GM18873 (cell line): Measurements from ENCODE around the gene SNX30.

Experiments
- ATAC-seq: cut with Tn5 transposase; IDR thresholded peaks from one replicate; pipeline ENCODE4 v1.9.1; 2021; ENCODE audit warnings: mild to moderate bottlenecking, moderate library complexity, moderate number of reproducible peaks; ENCODE audit not compliant: unreplicated experiment, low FRiP score

Gene SNX30

GRCh38 chr9:112913326-112913725, 162.8 kb downstream of the SNX30 start:
- no peak for ATAC-seq

- no peak for ATAC-seq
Observed at GRCh38 chr9:112914524-112914923, 164.0 kb downstream of the SNX30 start.

- ATAC-seq, result no peak
Observed at GRCh38 chr9:112917047-112917986, 166.8 kb downstream of the SNX30 start.

- ATAC-seq, result no peak
Observed at GRCh38 chr9:112917987-112918362, 167.4 kb downstream of the SNX30 start.

GRCh38 chr9:112921549-112921948, 171.0 kb downstream of the SNX30 start:
- no peak for ATAC-seq
